CD8-positive, alpha-beta memory T cell (primary cell): ENCODE data around the gene UVRAG. TPM values are rescaled to one million over a fixed set of nuclear protein-coding genes. Genes with fewer than 3 reads are reported as not detected.
A peak's percentile ranks its signal among the peaks of the same experiment; 100 is the strongest.
"Not testable (repeated sequence)": the region's sequence is repeated elsewhere in the genome, so short reads cannot be mapped to it uniquely, and the experiment has no call there.

Source experiments
- CTCF ChIA-PET: fragments of 350-600 bp; sonication (Branson Sonifier 250); formaldehyde crosslinking; loops from one replicate; lab custom pipeline; 2021; ENCODE audit warnings: antibody characterized with exemption; lab: Charles Lee
- POLR2A ChIA-PET: fragments of 350-600 bp; sonication (Branson Sonifier 250); formaldehyde crosslinking; loops from one replicate; lab custom pipeline; 2021; ENCODE audit warnings: antibody characterized with exemption; lab: Charles Lee
- DNase-seq, 5 donors: peaks; one replicate each; pipeline versions ENCODE4 v3.0.0 to v3.0.0-alpha.2; 2020 to 2022; ENCODE audit warnings: mixed read lengths in 1 of 5
- H3K27ac ChIP-seq: one replicate; pipeline ENCODE4 v1.7.0; 2013; ENCODE audit warnings: low read depth, mild to moderate bottlenecking, low read length, moderate library complexity
- H3K27me3 ChIP-seq: 2 replicates; pipeline ENCODE4 v1.7.0; 2013; ENCODE audit warnings: low read length, mild to moderate bottlenecking; ENCODE audit not compliant: insufficient read depth, poor library complexity, severe bottlenecking
- H3K36me3 ChIP-seq: 2 replicates; pipeline ENCODE4 v1.7.0; 2013; ENCODE audit warnings: mild to moderate bottlenecking, low read length, moderate library complexity; ENCODE audit not compliant: insufficient read depth
- H3K4me1 ChIP-seq: 2 replicates; pipeline ENCODE4 v1.7.0; 2013; ENCODE audit warnings: mild to moderate bottlenecking, low read length, moderate library complexity; ENCODE audit not compliant: insufficient read depth
- H3K4me3 ChIP-seq: 2 replicates; pipeline ENCODE4 v1.7.0; 2013; ENCODE audit warnings: mild to moderate bottlenecking, low read length
- H3K9me3 ChIP-seq: 2 replicates; pipeline ENCODE4 v1.7.0; 2013; ENCODE audit warnings: mild to moderate bottlenecking, low read length
- H3K27ac Mint-ChIP-seq, 8 donors: one replicate each; pipeline ENCODE4 v1.8.0; 2020 to 2021; ENCODE audit warnings: mixed read lengths in 8 of 8, mild to moderate bottlenecking in 6 of 8, inconsistent platforms in 3 of 8, moderate library complexity in 3 of 8
- H3K27me3 Mint-ChIP-seq, 2 donors: one replicate each; pipeline ENCODE4 v1.8.0; 2020 to 2021; ENCODE audit warnings: mixed read lengths in 2 of 2, mild to moderate bottlenecking in 1 of 2, moderate library complexity in 1 of 2
- H3K36me3 Mint-ChIP-seq, 3 donors: one replicate each; pipeline ENCODE4 v1.8.0; 2020 to 2021; ENCODE audit warnings: mixed read lengths in 3 of 3, inconsistent platforms in 1 of 3, mild to moderate bottlenecking in 1 of 3
- H3K4me1 Mint-ChIP-seq, 3 donors: one replicate each; pipeline ENCODE4 v1.8.0; 2020 to 2021; ENCODE audit warnings: mixed read lengths in 3 of 3, inconsistent platforms in 1 of 3, mild to moderate bottlenecking in 1 of 3
- H3K4me3 Mint-ChIP-seq, 7 donors: one replicate each; pipeline ENCODE4 v1.8.0; 2020 to 2021; ENCODE audit warnings: mixed read lengths in 7 of 7, mild to moderate bottlenecking in 6 of 7, moderate library complexity in 4 of 7, inconsistent platforms in 2 of 7
- H3K9me3 Mint-ChIP-seq, 5 donors: one replicate each; pipeline ENCODE4 v1.8.0; 2020 to 2022; ENCODE audit warnings: mixed read lengths in 5 of 5, mild to moderate bottlenecking in 3 of 5, moderate library complexity in 2 of 5, inconsistent platforms in 1 of 5
- polyA plus RNA-seq: library from polyadenylated mRNA; unstranded; fragments of 300-500 nt; fragmentation: Illumina TruSeq; gene quantifications from one replicate; pipeline ENCODE4 v1.2.3, GENCODE V29; 2021
- total RNA-seq, 2 experiments: library from RNA; stranded (reverse); gene quantifications; one replicate each; pipeline ENCODE4 v1.2.3, GENCODE V29; 2021

The UVRAG gene
- total and polyA plus RNA-seq, 3 experiments from 2014 or later: 17.1 to 20.9 (median 18.0) TPM

DNA sequence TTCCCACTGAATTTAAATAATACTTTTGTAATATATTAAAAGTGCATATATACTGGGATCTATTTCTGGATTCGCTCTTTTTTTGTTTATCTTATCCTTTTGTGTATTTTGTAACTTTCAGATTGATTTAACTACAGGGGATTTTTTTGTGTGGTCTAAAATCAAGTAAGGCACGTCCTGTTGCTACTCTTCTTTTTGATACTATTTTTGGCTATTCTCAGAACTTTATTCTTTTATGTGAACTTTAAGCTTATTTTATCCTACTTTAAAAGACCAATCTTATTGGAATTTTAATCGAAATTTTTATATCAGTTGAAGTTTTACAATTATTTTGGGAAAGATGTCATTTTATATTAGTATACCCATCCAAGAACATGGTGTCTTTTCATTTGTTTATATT lies 106.8 kb downstream of the UVRAG start:
- peaks cover 0 to 17% (median 4%) of the 10 kb centered on the region in 3 donors for H3K36me3 Mint-ChIP-seq
- H3K27me3 Mint-ChIP-seq: no peaks in the 10 kb centered on the region
- Histone ChIP-seq H3K27ac (no peak overlapping the region), H3K4me1 (no peaks in the 10 kb centered on the region), H3K4me3 (no peak overlapping the region), H3K36me3 (no peaks in the 10 kb centered on the region), H3K9me3 (no peaks in the 10 kb centered on the region), H3K27me3 (no peaks in the 10 kb centered on the region)
- H3K9me3 Mint-ChIP-seq: no peaks in the 10 kb centered on the region
- POLR2A ChIA-PET: no interaction called here
- H3K4me1 Mint-ChIP-seq: peaks cover 5 to 27% (median 9%) of the 10 kb centered on the region in 3 donors
- DNase-seq: no peak
- CTCF ChIA-PET: no interaction called here
- no peak overlapping the region for H3K27ac Mint-ChIP-seq
- no peak overlapping the region for H3K4me3 Mint-ChIP-seq

- H3K36me3 ChIP-seq: no peaks in the 10 kb centered on the region
- Mint-ChIP-seq H3K27me3 (no peaks in the 10 kb centered on the region), H3K36me3 (peaks cover 0 to 5% (median 4%) of the 10 kb centered on the region in 3 donors), H3K27ac (no peak overlapping the region), H3K4me3 (no peak overlapping the region), H3K9me3 (no peaks in the 10 kb centered on the region), H3K4me1 (peaks cover 3 to 8% (median 5%) of the 10 kb centered on the region in 3 donors)
- H3K4me1 ChIP-seq: no peaks in the 10 kb centered on the region
- CTCF ChIA-PET: no interaction called here
- no peak overlapping the region for H3K27ac ChIP-seq
- DNase-seq: no peak
- H3K4me3 ChIP-seq: no peak overlapping the region
- POLR2A ChIA-PET: no interaction called here
- H3K27me3 ChIP-seq: no peaks in the 10 kb centered on the region
- no peaks in the 10 kb centered on the region for H3K9me3 ChIP-seq
Observed at GRCh38 chr11:75924966-75925784, 110.2 kb downstream of the UVRAG start.

- no peaks in the 10 kb centered on the region for H3K27me3 Mint-ChIP-seq
- no peak overlapping the region for H3K4me3 ChIP-seq
- no peak overlapping the region for H3K27ac Mint-ChIP-seq
- peaks cover 0 to 7% (median 4%) of the 10 kb centered on the region in 3 donors for H3K36me3 Mint-ChIP-seq
- no peaks in the 10 kb centered on the region for H3K9me3 ChIP-seq
- ChIA-PET POLR2A (no interaction called here), CTCF (no interaction called here)
- H3K4me1 Mint-ChIP-seq: peaks cover 3 to 5% (median 4%) of the 10 kb centered on the region in 3 donors
- no peak for DNase-seq
- no peaks in the 10 kb centered on the region for H3K4me1 ChIP-seq
- H3K27ac ChIP-seq: no peak overlapping the region
- H3K36me3 ChIP-seq: no peaks in the 10 kb centered on the region
- no peaks in the 10 kb centered on the region for H3K27me3 ChIP-seq
- no peaks in the 10 kb centered on the region for H3K9me3 Mint-ChIP-seq
- H3K4me3 Mint-ChIP-seq: no peak overlapping the region
Observed at GRCh38 chr11:75925785-75926164, 110.8 kb downstream of the UVRAG start.

DNA sequence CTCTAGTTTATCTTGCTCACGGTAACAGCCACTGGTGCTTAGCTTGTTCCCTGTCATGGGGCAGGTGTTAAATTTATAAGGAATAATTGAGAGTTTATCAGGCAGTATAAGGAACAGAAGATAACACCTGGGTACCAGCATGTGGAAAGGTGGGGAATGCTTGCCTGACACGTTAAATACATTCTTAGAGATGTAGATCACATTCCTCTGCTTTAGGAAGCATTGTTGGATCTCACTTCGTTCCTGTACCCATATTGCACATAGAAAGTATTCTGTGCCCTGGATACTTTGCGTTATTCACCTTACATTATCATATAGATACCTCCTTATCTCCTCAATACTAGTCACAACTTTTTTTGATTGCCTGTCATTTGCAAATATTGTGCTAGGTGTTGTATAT lies 114.7 kb downstream of the UVRAG start:
- DNase-seq: no peak
- Histone ChIP-seq H3K27me3 (no peaks in the 10 kb centered on the region), H3K9me3 (no peaks in the 10 kb centered on the region), H3K4me3 (no peak overlapping the region), H3K27ac (no peak overlapping the region), H3K4me1 (no peaks in the 10 kb centered on the region), H3K36me3 (no peaks in the 10 kb centered on the region)
- Mint-ChIP-seq H3K9me3 (no peaks in the 10 kb centered on the region), H3K4me1 (peaks cover 0 to 4% (median 3%) of the 10 kb centered on the region in 3 donors), H3K27me3 (no peaks in the 10 kb centered on the region), H3K27ac (no peak overlapping the region), H3K4me3 (no peak overlapping the region), H3K36me3 (peaks cover 0 to 10% (median 7%) of the 10 kb centered on the region in 3 donors)
- CTCF ChIA-PET: no interaction called here
- POLR2A ChIA-PET: interaction anchor here (0.6 kb wide), 1 partner anchor 49 kb away, joined by 7 read pairs; no protein-coding TSS in a partner anchor

DNA sequence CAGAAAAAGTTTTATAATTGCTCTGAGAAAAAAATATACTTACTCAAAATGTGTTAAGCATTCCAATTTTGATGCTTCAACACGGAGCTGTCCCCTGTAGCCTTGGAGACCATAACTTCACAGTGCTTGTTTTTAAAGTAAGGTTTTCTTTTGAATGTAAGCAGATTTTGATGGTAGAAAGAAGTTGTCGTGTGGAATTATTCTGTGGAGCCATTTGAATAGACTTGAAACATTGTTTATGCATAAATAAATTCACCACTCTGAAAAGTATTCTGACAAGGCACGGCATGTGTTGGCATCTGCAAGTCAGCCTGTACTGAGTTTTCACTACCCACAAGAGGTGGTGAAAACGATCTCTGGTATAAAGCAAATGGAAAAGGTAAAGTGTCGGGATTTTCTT lies 115.5 kb downstream of the UVRAG start:
- Mint-ChIP-seq H3K9me3 (no peaks in the 10 kb centered on the region), H3K36me3 (peaks cover 0 to 7% (median 7%) of the 10 kb centered on the region in 3 donors), H3K27me3 (no peaks in the 10 kb centered on the region), H3K4me3 (no peak overlapping the region), H3K4me1 (peaks cover 0 to 4% (median 3%) of the 10 kb centered on the region in 3 donors), H3K27ac (no peak overlapping the region)
- CTCF ChIA-PET: no interaction called here
- Histone ChIP-seq H3K36me3 (no peaks in the 10 kb centered on the region), H3K27ac (no peak overlapping the region), H3K4me1 (no peaks in the 10 kb centered on the region), H3K9me3 (no peaks in the 10 kb centered on the region), H3K27me3 (no peaks in the 10 kb centered on the region), H3K4me3 (no peak overlapping the region)
- no peak for DNase-seq
- POLR2A ChIA-PET: no interaction called here

DNA sequence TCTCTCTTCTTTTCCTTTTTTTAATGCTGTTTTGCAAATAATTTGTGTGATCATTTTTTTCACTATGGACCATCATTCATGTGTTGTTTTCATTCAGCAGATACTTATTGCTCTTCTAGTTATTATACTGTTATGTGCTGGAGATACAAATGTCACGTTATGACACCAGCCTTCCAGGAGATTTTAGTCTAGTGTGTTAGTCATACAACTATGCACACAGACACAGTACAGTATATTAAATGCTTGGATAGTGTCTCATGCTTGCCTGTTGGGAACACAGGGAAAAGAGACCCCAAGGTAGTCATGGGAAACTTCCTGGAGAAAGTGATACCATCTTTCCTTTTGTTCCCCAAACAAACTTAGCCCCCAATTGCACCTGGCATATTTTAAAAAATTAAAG lies 116.1 kb downstream of the UVRAG start:
- Histone ChIP-seq H3K36me3 (no peaks in the 10 kb centered on the region), H3K4me1 (no peaks in the 10 kb centered on the region), H3K4me3 (no peak overlapping the region), H3K9me3 (no peaks in the 10 kb centered on the region), H3K27me3 (no peaks in the 10 kb centered on the region), H3K27ac (no peak overlapping the region)
- Mint-ChIP-seq H3K36me3 (peaks cover 0 to 7% (median 7%) of the 10 kb centered on the region in 3 donors), H3K27ac (peak overlapping the region in 1 of 8 donors; percentile 41), H3K4me3 (no peak overlapping the region), H3K9me3 (no peaks in the 10 kb centered on the region), H3K4me1 (peaks cover 2 to 4% (median 3%) of the 10 kb centered on the region in 3 donors), H3K27me3 (no peaks in the 10 kb centered on the region)
- POLR2A ChIA-PET: no interaction called here
- CTCF ChIA-PET: no interaction called here
- DNase-seq: no peak

- H3K4me1 Mint-ChIP-seq, H3K9me3 Mint-ChIP-seq, H3K27me3 Mint-ChIP-seq, H3K4me3 ChIP-seq, H3K27ac Mint-ChIP-seq, H3K27me3 ChIP-seq, H3K36me3 Mint-ChIP-seq, H3K4me1 ChIP-seq, H3K9me3 ChIP-seq, POLR2A ChIA-PET, H3K36me3 ChIP-seq, H3K4me3 Mint-ChIP-seq, H3K27ac ChIP-seq, DNase-seq: not testable (repeated sequence)
- CTCF ChIA-PET: interaction anchor here (1.4 kb wide), 1 partner anchor 218 kb away, joined by 3 read pairs; no protein-coding TSS in a partner anchor
Observed at GRCh38 chr11:75933736-75934135, 118.7 kb downstream of the UVRAG start.

DNA sequence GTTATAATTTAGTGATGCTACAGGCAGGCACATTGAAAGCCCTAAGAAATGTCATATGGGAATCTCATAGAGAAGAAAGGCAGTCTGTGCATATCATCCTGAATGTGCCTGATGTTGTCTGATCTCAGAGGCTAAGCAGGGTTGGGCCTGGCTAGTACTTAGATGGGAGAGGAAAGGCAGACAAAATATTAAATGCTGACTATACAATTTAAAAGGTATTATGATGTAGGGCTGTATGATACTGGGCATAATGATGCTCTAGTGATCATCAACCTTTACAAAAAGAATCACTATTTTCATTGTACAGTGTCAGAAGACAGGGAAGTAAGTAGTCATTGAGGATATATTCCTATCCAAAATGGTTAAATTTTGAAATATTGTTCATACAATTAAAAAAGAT lies 119.8 kb downstream of the UVRAG start:
- DNase-seq: no peak
- H3K9me3 ChIP-seq: no peaks in the 10 kb centered on the region
- H3K27ac Mint-ChIP-seq: no peak overlapping the region
- H3K4me3 Mint-ChIP-seq: no peak overlapping the region
- no peak overlapping the region for H3K4me3 ChIP-seq
- no peaks in the 10 kb centered on the region for H3K9me3 Mint-ChIP-seq
- H3K36me3 Mint-ChIP-seq: peaks cover 0 to 6% (median 3%) of the 10 kb centered on the region in 3 donors
- no peaks in the 10 kb centered on the region for H3K27me3 ChIP-seq
- no peaks in the 10 kb centered on the region for H3K36me3 ChIP-seq
- no peak overlapping the region for H3K27ac ChIP-seq
- H3K4me1 Mint-ChIP-seq: peaks cover 0 to 2% (median 1%) of the 10 kb centered on the region in 3 donors
- no peaks in the 10 kb centered on the region for H3K27me3 Mint-ChIP-seq
- H3K4me1 ChIP-seq: no peaks in the 10 kb centered on the region
- ChIA-PET POLR2A (no interaction called here), CTCF (no interaction called here)
